H1 (cell line): Measurements from ENCODE around the gene PALD1. TPM values are rescaled to one million over a fixed set of nuclear protein-coding genes. Genes with fewer than 3 reads are reported as not detected.

ENCODE experiments used
- CTCF ChIA-PET: fragments of 300-600 bp; sonication (Branson Sonifier 250); formaldehyde crosslinking; loops from one replicate; lab custom pipeline; 2021; ENCODE audit not compliant: partially characterized antibody; lab: Charles Lee
- POLR2A ChIA-PET: fragments of 300-600 bp; sonication (Branson Sonifier 250); formaldehyde crosslinking; loops from one replicate; lab custom pipeline; 2021; ENCODE audit warnings: inconsistent platforms; ENCODE audit not compliant: partially characterized antibody; lab: Charles Lee
- DNase-seq, 2 experiments: peaks; one replicate each; pipeline versions ENCODE4 v3.0.0 to v3.0.0-alpha.2; 2010 to 2022; ENCODE audit warnings: low spot score in 2 of 2, low read depth in 1 of 2, mixed read lengths in 1 of 2
- FAIRE-seq: peaks from 2 replicates; lab custom pipeline; 2011; peaks lifted over from hg19 to GRCh38; lab: Jason Lieb, UNC
- H2AFZ ChIP-seq: 2 replicates; pipeline ENCODE4 v1.8.1; 2012; ENCODE audit warnings: low read length, inconsistent platforms
- H2AK5ac ChIP-seq: 2 replicates; pipeline ENCODE4 v1.6.1; 2013; ENCODE audit warnings: low read depth, low read length
- H2BK120ac ChIP-seq: replicated peaks from 2 replicates; pipeline ENCODE3; 2013; ENCODE audit warnings: low read depth, low read length, inconsistent platforms
- H2BK12ac ChIP-seq: 2 replicates; pipeline ENCODE4 v1.6.1; 2013; ENCODE audit warnings: low read depth, low read length
- H2BK15ac ChIP-seq: 2 replicates; pipeline ENCODE4 v1.6.1; 2013; ENCODE audit warnings: low read length
- H2BK20ac ChIP-seq: 2 replicates; pipeline ENCODE4 v1.6.1; 2013; ENCODE audit warnings: low read length
- H2BK5ac ChIP-seq: 2 replicates; pipeline ENCODE4 v1.6.1; 2013; ENCODE audit warnings: low read depth, low read length
- H3K14ac ChIP-seq: 2 replicates; pipeline ENCODE4 v1.6.1; 2013; ENCODE audit warnings: inconsistent platforms; ENCODE audit not compliant: insufficient read length
- H3K18ac ChIP-seq: 2 replicates; pipeline ENCODE4 v1.6.1; 2013; ENCODE audit warnings: low read length; ENCODE audit errors: extremely low read depth
- H3K23ac ChIP-seq: 2 replicates; pipeline ENCODE4 v1.6.1; 2013; ENCODE audit warnings: inconsistent platforms; ENCODE audit not compliant: insufficient read length
- H3K23me2 ChIP-seq: 2 replicates; pipeline ENCODE4 v1.6.1; 2013; ENCODE audit warnings: low read depth, low read length
- H3K27ac ChIP-seq: 2 replicates; pipeline ENCODE4 v1.6.1; 2011; ENCODE audit warnings: low read depth, low read length, inconsistent platforms
- H3K27me3 ChIP-seq, 4 experiments: replicated peaks in 1 of 4; 1 replicate in 1 of 4; 2 replicates in 3 of 4; pipeline versions ENCODE4 v1.6.1 to v1.8.1; 2011 to 2013; ENCODE audit warnings: low read length in 3 of 4, mild to moderate bottlenecking in 3 of 4, inconsistent platforms in 2 of 4, mixed read lengths in 2 of 4, moderate library complexity in 1 of 4; ENCODE audit not compliant: control insufficient read depth in 3 of 4, insufficient read depth in 3 of 4; ENCODE audit errors: extremely low read depth in 1 of 4
- H3K36me3 ChIP-seq, 4 experiments: 2 replicates each; pipeline versions ENCODE4 v1.6.1 to v1.8.1; 2011 to 2013; ENCODE audit warnings: mild to moderate bottlenecking in 4 of 4, low read length in 3 of 4, moderate library complexity in 2 of 4, control low read depth in 1 of 4, inconsistent platforms in 1 of 4; ENCODE audit not compliant: insufficient read depth in 4 of 4, control insufficient read depth in 2 of 4
- H3K4ac ChIP-seq: replicated peaks from 2 replicates; pipeline ENCODE3; 2013; ENCODE audit warnings: low read length, low read depth, mixed read lengths, inconsistent platforms; ENCODE audit not compliant: insufficient read length
- H3K4me1 ChIP-seq, 4 experiments: replicated peaks in 1 of 4; 1 replicate in 1 of 4; 2 replicates in 3 of 4; pipeline versions ENCODE4 v1.6.1 to v1.8.1; 2011 to 2013; ENCODE audit warnings: low read length in 3 of 4, inconsistent platforms in 2 of 4, mixed read lengths in 1 of 4; ENCODE audit not compliant: insufficient read depth in 4 of 4, control insufficient read depth in 3 of 4
- H3K4me2 ChIP-seq, 2 experiments: 2 replicates each; pipeline versions ENCODE4 v1.6.1 to v1.8.1; 2011 to 2013; ENCODE audit warnings: low read depth in 2 of 2, low read length in 2 of 2, control low read depth in 1 of 2, inconsistent platforms in 1 of 2, mild to moderate bottlenecking in 1 of 2; ENCODE audit not compliant: insufficient read depth in 1 of 2
- H3K4me3 ChIP-seq, 4 experiments: fragments of 200-600, 300-600 bp in 1 of 4; sonication (generic), shearing (Covaris generic), sonication (Bioruptor Twin) in 1 of 4; 2 replicates each; pipeline versions ENCODE4 v1.5.1 to v1.8.1; 2011 to 2016; ENCODE audit warnings: low read length in 4 of 4, low read depth in 3 of 4, control low read depth in 2 of 4, inconsistent platforms in 2 of 4, mild to moderate bottlenecking in 2 of 4, mixed read lengths in 1 of 4, moderate library complexity in 1 of 4; ENCODE audit not compliant: insufficient read depth in 2 of 4; ENCODE audit errors: extremely low read depth in 1 of 4
- H3K56ac ChIP-seq: replicated peaks from 2 replicates; pipeline ENCODE3; 2013; ENCODE audit warnings: low read depth, mild to moderate bottlenecking, mixed read lengths, low read length, inconsistent platforms; ENCODE audit not compliant: insufficient read length
- H3K79me1 ChIP-seq: 2 replicates; pipeline ENCODE4 v1.6.1; 2013; ENCODE audit warnings: low read depth, low read length, control low read depth
- H3K79me2 ChIP-seq, 2 experiments: 2 replicates each; pipeline versions ENCODE4 v1.6.1 to v1.8.1; 2012 to 2013; ENCODE audit warnings: low read length in 2 of 2, mild to moderate bottlenecking in 2 of 2, inconsistent platforms in 1 of 2; ENCODE audit not compliant: insufficient read depth in 2 of 2, control insufficient read depth in 1 of 2
- H3K9ac ChIP-seq, 4 experiments: replicated peaks in 1 of 4; 1 replicate in 1 of 4; 2 replicates in 3 of 4; pipeline versions ENCODE4 v1.6.1 to v1.8.1; 2011 to 2013; ENCODE audit warnings: low read depth in 3 of 4, low read length in 3 of 4, control low read depth in 2 of 4, mild to moderate bottlenecking in 2 of 4, moderate library complexity in 2 of 4, inconsistent platforms in 1 of 4; ENCODE audit errors: extremely low read depth in 1 of 4
- H3K9me3 ChIP-seq, 2 experiments: 2 replicates each; pipeline versions ENCODE4 v1.6.1 to v1.8.1; 2012 to 2013; ENCODE audit warnings: mild to moderate bottlenecking in 2 of 2, moderate library complexity in 2 of 2, control low read depth in 1 of 2, inconsistent platforms in 1 of 2, low read depth in 1 of 2, low read length in 1 of 2, mixed read lengths in 1 of 2; ENCODE audit not compliant: insufficient read depth in 2 of 2
- H4K20me1 ChIP-seq, 2 experiments: replicated peaks in 1 of 2; 2 replicates each; pipeline versions ENCODE3 to v1.8.1; 2011 to 2013; ENCODE audit warnings: inconsistent platforms in 2 of 2, low read length in 2 of 2, mild to moderate bottlenecking in 1 of 2; ENCODE audit not compliant: insufficient read depth in 2 of 2, control insufficient read depth in 1 of 2
- H4K5ac ChIP-seq: 2 replicates; pipeline ENCODE4 v1.6.1; 2013; ENCODE audit warnings: low read length, low read depth, mixed read lengths, inconsistent platforms; ENCODE audit not compliant: insufficient read length
- H4K8ac ChIP-seq: 2 replicates; pipeline ENCODE4 v1.8.0; 2013; ENCODE audit warnings: mild to moderate bottlenecking, moderate library complexity, low read length, inconsistent platforms; ENCODE audit not compliant: insufficient read depth; ENCODE audit errors: extremely low read depth
- H4K91ac ChIP-seq: replicated peaks from 2 replicates; pipeline ENCODE3; 2013; ENCODE audit warnings: low read length, mixed read lengths, inconsistent platforms; ENCODE audit not compliant: insufficient read length
- CHD1 ChIP-seq: IDR thresholded peaks from 2 replicates; pipeline ENCODE4 v1.6.1; 2012; ENCODE audit warnings: low read depth, low read length, improper control_type of control experiment
- CHD2 ChIP-seq: IDR thresholded peaks from 2 replicates; pipeline ENCODE4 v1.6.1; 2012; ENCODE audit warnings: low read length, improper control_type of control experiment
- JUND ChIP-seq: IDR thresholded peaks from 2 replicates; pipeline ENCODE4 v1.6.1; 2011; ENCODE audit warnings: mild to moderate bottlenecking, improper control_type of control experiment, low read length
- MAFK ChIP-seq: IDR thresholded peaks from 2 replicates; pipeline ENCODE4 v1.6.1; 2012; ENCODE audit warnings: low read depth, mild to moderate bottlenecking, improper control_type of control experiment, low read length
- NANOG ChIP-seq: IDR thresholded peaks from 2 replicates; pipeline ENCODE4 v1.6.1; 2011; ENCODE audit warnings: low read length, low read depth, mild to moderate bottlenecking, inconsistent platforms; ENCODE audit not compliant: insufficient read depth, poor library complexity, severe bottlenecking
- PHF8 ChIP-seq: fragments of 200-600 bp; sonication (generic); conservative IDR thresholded peaks from 2 replicates; pipeline ENCODE4 v1.7.1; 2012; ENCODE audit warnings: low read depth, mild to moderate bottlenecking, inconsistent platforms, low read length, moderate library complexity
- RFX5 ChIP-seq: IDR thresholded peaks from 2 replicates; pipeline ENCODE4 v1.6.1; 2011; ENCODE audit warnings: low read depth, low read length, improper control_type of control experiment, borderline replicate concordance
- RNF2 ChIP-seq: fragments of 200-900, 300-1000 bp; sonication (generic); IDR thresholded peaks from 2 replicates; pipeline ENCODE4 v1.7.1; 2016; ENCODE audit warnings: borderline replicate concordance, low read depth, mild to moderate bottlenecking, antibody characterized with exemption, low read length; ENCODE audit not compliant: poor library complexity, severe bottlenecking; ENCODE audit errors: missing control alignments
- SAP30 ChIP-seq: fragments of 300-600 bp; sonication (generic); IDR thresholded peaks from 2 replicates; pipeline ENCODE4 v1.7.1; 2012; ENCODE audit warnings: low read length, moderate library complexity, mild to moderate bottlenecking, inconsistent platforms; ENCODE audit not compliant: insufficient read depth, insufficient replicate concordance
- SIRT6 ChIP-seq: IDR thresholded peaks from one replicate; pipeline ENCODE4 v1.7.1; 2012; ENCODE audit warnings: low read length, inconsistent platforms
- TAF1 ChIP-seq: IDR thresholded peaks from 2 replicates; pipeline ENCODE4 v1.6.1; 2011; ENCODE audit warnings: mild to moderate bottlenecking, low read depth, low read length
- TBP ChIP-seq: IDR thresholded peaks from 2 replicates; pipeline ENCODE4 v1.6.1; 2011; ENCODE audit warnings: low read depth, low read length, improper control_type of control experiment
- WGBS, 2 experiments: shearing (Covaris generic) in 1 of 2; methylation state at CpG; one replicate each; pipeline versions ENCODE4 v1.1.6 to v1.1.7; 2013 to 2015; ENCODE audit warnings: low lambda C conversion rate in 2 of 2, mixed read lengths in 2 of 2, inconsistent platforms in 1 of 2, low coverage in 1 of 2, missing lambda C conversion rate in 1 of 2; ENCODE audit not compliant: insufficient replicate concordance in 2 of 2, insufficient coverage in 1 of 2, insufficient read length in 1 of 2; ENCODE audit errors: extremely low coverage in 1 of 2, missing lambda C conversion rate in 1 of 2; 5-methylcytosine and 5-hydroxymethylcytosine counted together
- polyA plus RNA-seq, 7 experiments: library from polyadenylated mRNA; depleted of rRNA in 3 of 7; stranded (reverse) in 5 of 7; unstranded in 2 of 7; fragments of >200 nt in 5 of 7; fragments of 200-250 nt in 2 of 7; gene quantifications; 1 replicate in 5 of 7; 2 replicates in 1 of 7; 4 replicates in 1 of 7; pipeline versions ENCODE4 v1.2.1 to v1.2.3, GENCODE V29; 2011 to 2013; ENCODE audit warnings: missing spikeins in 2 of 7, mixed read lengths in 2 of 7
- total RNA-seq: library from RNA; stranded (reverse); fragmentation: NEBNext Ultra II Directional; extraction: Animal tissue kit (Norgen Biotek cat#: 25700); gene quantifications from 2 replicates; pipeline ENCODE4 v1.2.1, GENCODE V29; 2021

The PALD1 gene
- total and polyA plus RNA-seq, 2 of the 8 experiments (the other 6 are each of a cell fraction or from before 2014, with no cell fraction given) = 13.3 to 32.8 TPM

- no peak within 1 kb of the TSS for H2BK20ac ChIP-seq
- H2BK5ac ChIP-seq = no peak within 1 kb of the TSS
- H4K5ac ChIP-seq = no peak within 1 kb of the TSS
- CTCF ChIA-PET = interaction anchor here (1.0 to 1.1 kb wide), 3 partner anchors 68 to 276 kb away, joined by 3 read pairs; no protein-coding TSS in a partner anchor
- no peak within 1 kb of the TSS for H3K56ac ChIP-seq
- H3K27ac ChIP-seq = no peak within 1 kb of the TSS
- H3K18ac ChIP-seq = no peak within 1 kb of the TSS; the same call in 1 of the 2 replicates
- POLR2A ChIA-PET = interaction anchor here (1.5 kb wide), 1 partner anchor 13 kb away, joined by 4 read pairs; no protein-coding TSS in a partner anchor
- H2BK15ac ChIP-seq = peak within 1 kb of the TSS; percentile 61; the same call in 1 of the 2 replicates
- no peaks in the 10 kb centered on the region; a peak in 1 of 7 replicates for H3K4me1 ChIP-seq
- WGBS, 2 experiments = 87% methylated on average over 21 of the region's 21 CpGs; no CpG with 5 or more reads in 1 of the 2 experiments
- H3K14ac ChIP-seq = no peak within 1 kb of the TSS
- H2BK12ac ChIP-seq = 0 out of 2 replicates have a peak within 1 kb of the TSS, but pooled peaks have one; percentile 50
- H3K23me2 ChIP-seq = no peaks in the 10 kb centered on the region
- H4K20me1 ChIP-seq = no peaks in the 10 kb centered on the region
- no peak within 1 kb of the TSS for H2BK120ac ChIP-seq
- no peak within 1 kb of the TSS for H3K9ac ChIP-seq
- H3K79me2 ChIP-seq = no peaks in the 10 kb centered on the region
- H4K91ac ChIP-seq = peak within 1 kb of the TSS; percentile 32
- no peak within 1 kb of the TSS for H2AFZ ChIP-seq
- no peak within 1 kb of the TSS for H3K4me3 ChIP-seq
- peak within 1 kb of the TSS; percentile 75 for H3K4ac ChIP-seq
- no peak within 1 kb of the TSS for H2AK5ac ChIP-seq
- H3K9me3 ChIP-seq = no peaks in the 10 kb centered on the region
- H3K27me3 ChIP-seq = no peaks in the 10 kb centered on the region
- FAIRE-seq (no peak), DNase-seq (peak in 1 of 2 experiments; percentile 44)
- H3K36me3 ChIP-seq = no peaks in the 10 kb centered on the region
- H4K8ac ChIP-seq = no peak within 1 kb of the TSS
- no peak within 1 kb of the TSS for H3K4me2 ChIP-seq
- no peaks in the 10 kb centered on the region for H3K79me1 ChIP-seq
- no peak within 1 kb of the TSS for H3K23ac ChIP-seq
- TF ChIP-seq SAP30 (no peak), RFX5 (no peak), MAFK (no peak), TAF1 (no peak), TBP (no peak), CHD1 (no peak), JUND (no peak), NANOG (no peak), SIRT6 (no peak), RNF2 (no peak), PHF8 (no peak), CHD2 (no peak)
Measured at GRCh38 chr10:70602665-70603448, 124.3 kb downstream of the PALD1 start, which contains the start of gene PRF1. Gene PRF1 (minus strand): TSS chr10:70602741. CDS start chr10:70600902, 1,839 bp downstream.
